GM12874 (cell line): ENCODE data around the gene ECPAS.

Experiments
- TF ChIP-seq, protein P1 (sequence below): IDR thresholded peaks from 2 replicates; pipeline ENCODE4 v1.5.1; 2011; ENCODE audit warnings: low read depth, mild to moderate bottlenecking, control low read depth, low read length, moderate library complexity; ENCODE audit not compliant: insufficient read depth

Gene ECPAS

DNA sequence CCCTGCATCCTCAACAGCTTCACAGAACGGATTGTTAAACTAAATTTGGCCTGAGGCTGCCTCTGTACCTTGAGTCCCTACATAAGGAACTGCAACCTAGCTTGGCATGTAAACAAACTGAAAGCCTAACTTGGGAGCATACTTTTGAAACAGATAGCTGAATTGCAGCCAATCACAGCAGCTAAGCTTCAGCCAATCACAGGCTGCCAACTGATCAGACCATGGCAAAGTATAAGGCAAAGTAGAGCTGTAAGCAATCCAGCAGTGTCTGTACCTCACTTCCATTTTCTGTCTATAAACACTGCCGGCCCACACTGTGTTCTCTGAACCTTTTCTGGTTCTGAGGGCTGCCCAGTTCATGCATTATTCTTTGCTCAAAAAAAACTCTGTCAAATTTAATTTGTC is 31.9 kb upstream of the ECPAS start:
- TF ChIP-seq, protein P1, sequence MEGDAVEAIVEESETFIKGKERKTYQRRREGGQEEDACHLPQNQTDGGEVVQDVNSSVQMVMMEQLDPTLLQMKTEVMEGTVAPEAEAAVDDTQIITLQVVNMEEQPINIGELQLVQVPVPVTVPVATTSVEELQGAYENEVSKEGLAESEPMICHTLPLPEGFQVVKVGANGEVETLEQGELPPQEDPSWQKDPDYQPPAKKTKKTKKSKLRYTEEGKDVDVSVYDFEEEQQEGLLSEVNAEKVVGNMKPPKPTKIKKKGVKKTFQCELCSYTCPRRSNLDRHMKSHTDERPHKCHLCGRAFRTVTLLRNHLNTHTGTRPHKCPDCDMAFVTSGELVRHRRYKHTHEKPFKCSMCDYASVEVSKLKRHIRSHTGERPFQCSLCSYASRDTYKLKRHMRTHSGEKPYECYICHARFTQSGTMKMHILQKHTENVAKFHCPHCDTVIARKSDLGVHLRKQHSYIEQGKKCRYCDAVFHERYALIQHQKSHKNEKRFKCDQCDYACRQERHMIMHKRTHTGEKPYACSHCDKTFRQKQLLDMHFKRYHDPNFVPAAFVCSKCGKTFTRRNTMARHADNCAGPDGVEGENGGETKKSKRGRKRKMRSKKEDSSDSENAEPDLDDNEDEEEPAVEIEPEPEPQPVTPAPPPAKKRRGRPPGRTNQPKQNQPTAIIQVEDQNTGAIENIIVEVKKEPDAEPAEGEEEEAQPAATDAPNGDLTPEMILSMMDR: no peak

DNA sequence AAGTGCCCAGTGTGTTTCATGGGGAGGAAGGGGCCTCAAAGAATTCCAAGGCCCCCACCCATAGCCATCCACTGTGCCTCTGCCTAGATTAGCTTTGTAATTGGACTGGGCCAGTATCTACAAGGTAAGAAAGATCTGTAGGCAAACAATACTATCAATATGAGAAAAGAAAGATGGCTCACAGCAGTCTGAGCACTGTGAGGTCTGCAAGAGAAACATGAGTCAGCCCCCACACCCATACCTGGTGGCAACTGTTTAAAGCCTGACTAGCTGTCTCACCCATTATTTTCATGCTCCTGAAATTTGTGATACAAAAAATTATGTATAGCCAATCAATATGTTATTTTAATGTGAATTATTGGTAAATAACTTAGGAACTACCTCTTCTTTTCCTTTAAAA is 30.8 kb upstream of the ECPAS start:
- TF ChIP-seq, protein P1: no peak

DNA sequence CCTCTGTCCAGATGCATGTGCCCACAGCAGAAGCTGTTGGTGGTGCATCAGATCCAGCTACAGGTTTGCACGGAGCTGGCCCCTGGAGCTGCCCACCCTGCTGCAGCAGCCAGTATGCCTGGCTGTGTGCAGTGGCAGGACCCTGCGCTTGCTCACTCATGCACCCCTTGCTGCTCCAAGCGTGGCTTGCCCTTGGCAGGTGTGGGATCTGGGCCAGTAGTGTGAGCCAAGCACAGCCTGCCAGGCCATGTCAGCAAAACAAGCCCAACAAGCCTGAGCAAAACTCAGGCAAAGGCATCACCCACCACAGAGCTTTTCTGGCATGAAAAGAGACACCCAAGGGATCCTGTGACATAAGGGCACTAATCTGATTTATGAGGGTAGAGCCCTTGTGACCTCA is 18.3 kb upstream of the ECPAS start:
- TF ChIP-seq, protein P1: no peak

GRCh38 chr9:111501648-111502047 is 17.5 kb upstream of the ECPAS start:
- TF ChIP-seq, protein P1: no peak

DNA sequence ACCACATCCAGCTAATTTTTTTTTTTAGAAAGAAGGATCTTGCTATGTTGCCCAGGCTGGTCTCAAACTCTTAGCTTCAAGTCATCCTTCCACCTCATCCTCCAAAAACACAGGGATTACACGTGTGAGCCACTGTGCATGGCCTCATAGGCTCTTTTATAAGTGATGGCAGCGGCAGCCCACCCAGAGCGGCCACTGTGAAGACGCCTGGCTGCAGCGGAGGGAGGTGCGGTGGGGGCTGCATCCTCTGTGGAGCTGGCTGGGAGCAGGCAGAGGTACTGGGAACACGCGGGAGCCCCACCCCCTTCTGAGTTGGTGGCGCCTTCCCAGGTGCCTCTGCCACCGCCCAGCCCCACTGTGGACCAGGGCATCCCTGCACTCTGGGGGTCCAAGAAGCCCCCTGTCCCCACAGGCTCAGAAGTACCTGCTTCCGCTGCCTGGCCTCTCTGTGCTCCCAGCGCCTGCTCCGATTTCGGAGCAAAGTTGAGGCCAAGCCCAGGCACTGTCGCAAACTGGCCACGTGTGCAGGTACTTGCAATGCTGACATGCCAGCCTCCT is 16.9 kb upstream of the ECPAS start:
- TF ChIP-seq, protein P1: no peak

- TF ChIP-seq, protein P1: no peak
Observed at GRCh38 chr9:111484572-111484894, 350 bp upstream of the ECPAS start.

- TF ChIP-seq, protein P1: no peak
Observed at GRCh38 chr9:111483439-111483857, 735 bp downstream of the ECPAS start.
